Measurements from ENCODE around the gene EFHC2.
"Not testable (repeated sequence)": the region's sequence is repeated elsewhere in the genome, so short reads cannot be mapped to it uniquely, and the experiment has no call there.

EFHC2 gene

GRCh38 chrX:44291468-44292092, 51.9 kb downstream of the EFHC2 start:
- in situ Hi-C loops (cut with HindIII; ENCODE audit: low sequenced_read_pairs), result no loop called here

- in situ Hi-C loops (cut with HindIII; ENCODE audit: low sequenced_read_pairs), result no loop called here
Measured at GRCh38 chrX:44290718-44291117, 52.8 kb downstream of the EFHC2 start.

- in situ Hi-C loops (cut with HindIII; ENCODE audit: low sequenced_read_pairs), result no loop called here
Measured at GRCh38 chrX:44282753-44283152, 60.7 kb downstream of the EFHC2 start.

- in situ Hi-C loops (cut with HindIII; ENCODE audit: low sequenced_read_pairs), result no loop called here
Measured at GRCh38 chrX:44280116-44280515, 63.4 kb downstream of the EFHC2 start.

GRCh38 chrX:44274096-44274495, 69.4 kb downstream of the EFHC2 start:
- in situ Hi-C loops (cut with HindIII; ENCODE audit: low sequenced_read_pairs), result no loop called here

GRCh38 chrX:44267861-44268260, 75.6 kb downstream of the EFHC2 start:
- in situ Hi-C loops (cut with HindIII; ENCODE audit: low sequenced_read_pairs), result no loop called here

- in situ Hi-C loops (cut with HindIII; ENCODE audit: low sequenced_read_pairs), result no loop called here
Measured at GRCh38 chrX:44267116-44267515, 76.4 kb downstream of the EFHC2 start.

- in situ Hi-C loops (cut with HindIII; ENCODE audit: low sequenced_read_pairs), result no loop called here
Measured at GRCh38 chrX:44265559-44265958, 77.9 kb downstream of the EFHC2 start.

GRCh38 chrX:44264936-44265335, 78.5 kb downstream of the EFHC2 start:
- in situ Hi-C loops (cut with HindIII; ENCODE audit: low sequenced_read_pairs), result no loop called here

- in situ Hi-C loops (cut with HindIII; ENCODE audit: low sequenced_read_pairs), result no loop called here
Measured at GRCh38 chrX:44261286-44261685, 82.2 kb downstream of the EFHC2 start.

GRCh38 chrX:44260609-44261008, 82.9 kb downstream of the EFHC2 start:
- in situ Hi-C loops (cut with HindIII; ENCODE audit: low sequenced_read_pairs), result no loop called here

- in situ Hi-C loops (cut with HindIII; ENCODE audit: low sequenced_read_pairs), result not testable (repeated sequence)
Measured at GRCh38 chrX:44255742-44256141, 87.7 kb downstream of the EFHC2 start.

- in situ Hi-C loops (cut with HindIII; ENCODE audit: low sequenced_read_pairs), result no loop called here
Measured at GRCh38 chrX:44253575-44253942, 89.9 kb downstream of the EFHC2 start.

- in situ Hi-C loops (cut with HindIII; ENCODE audit: low sequenced_read_pairs), result not testable (repeated sequence)
Measured at GRCh38 chrX:44252688-44253574, 90.5 kb downstream of the EFHC2 start.

- in situ Hi-C loops (cut with HindIII; ENCODE audit: low sequenced_read_pairs), result no loop called here
Measured at GRCh38 chrX:44247468-44247867, 96.0 kb downstream of the EFHC2 start.

- in situ Hi-C loops (cut with HindIII; ENCODE audit: low sequenced_read_pairs), result no loop called here
Measured at GRCh38 chrX:44246826-44247225, 96.6 kb downstream of the EFHC2 start.

- in situ Hi-C loops (cut with HindIII; ENCODE audit: low sequenced_read_pairs), result no loop called here
Measured at GRCh38 chrX:44245733-44246132, 97.7 kb downstream of the EFHC2 start.

GRCh38 chrX:44244008-44244407, 99.5 kb downstream of the EFHC2 start:
- in situ Hi-C loops (cut with HindIII; ENCODE audit: low sequenced_read_pairs), result loop anchor here (5.0 kb wide), 1 partner anchor 287 kb away; no protein-coding TSS in a partner anchor

GRCh38 chrX:44241546-44241945, 101.9 kb downstream of the EFHC2 start:
- in situ Hi-C loops (cut with HindIII; ENCODE audit: low sequenced_read_pairs), result loop anchor here (5.0 kb wide), 1 partner anchor 284 kb away; no protein-coding TSS in a partner anchor

GRCh38 chrX:44240036-44240435, 103.4 kb downstream of the EFHC2 start:
- in situ Hi-C loops (cut with HindIII; ENCODE audit: low sequenced_read_pairs), result loop anchor here (5.0 kb wide), 1 partner anchor 283 kb away; no protein-coding TSS in a partner anchor

GRCh38 chrX:44239036-44239435, 104.4 kb downstream of the EFHC2 start:
- in situ Hi-C loops (cut with HindIII; ENCODE audit: low sequenced_read_pairs), result no loop called here

- in situ Hi-C loops (cut with HindIII; ENCODE audit: low sequenced_read_pairs), result no loop called here
Measured at GRCh38 chrX:44235534-44235933, 107.9 kb downstream of the EFHC2 start.
